ENCODE measurements around the gene TAF15. TPM values are rescaled to one million over a fixed set of nuclear protein-coding genes. Genes with fewer than 3 reads are reported as not detected.

Gene TAF15
- total RNA-seq, 1 donor from 2014 or later, result 140 TPM

DNA sequence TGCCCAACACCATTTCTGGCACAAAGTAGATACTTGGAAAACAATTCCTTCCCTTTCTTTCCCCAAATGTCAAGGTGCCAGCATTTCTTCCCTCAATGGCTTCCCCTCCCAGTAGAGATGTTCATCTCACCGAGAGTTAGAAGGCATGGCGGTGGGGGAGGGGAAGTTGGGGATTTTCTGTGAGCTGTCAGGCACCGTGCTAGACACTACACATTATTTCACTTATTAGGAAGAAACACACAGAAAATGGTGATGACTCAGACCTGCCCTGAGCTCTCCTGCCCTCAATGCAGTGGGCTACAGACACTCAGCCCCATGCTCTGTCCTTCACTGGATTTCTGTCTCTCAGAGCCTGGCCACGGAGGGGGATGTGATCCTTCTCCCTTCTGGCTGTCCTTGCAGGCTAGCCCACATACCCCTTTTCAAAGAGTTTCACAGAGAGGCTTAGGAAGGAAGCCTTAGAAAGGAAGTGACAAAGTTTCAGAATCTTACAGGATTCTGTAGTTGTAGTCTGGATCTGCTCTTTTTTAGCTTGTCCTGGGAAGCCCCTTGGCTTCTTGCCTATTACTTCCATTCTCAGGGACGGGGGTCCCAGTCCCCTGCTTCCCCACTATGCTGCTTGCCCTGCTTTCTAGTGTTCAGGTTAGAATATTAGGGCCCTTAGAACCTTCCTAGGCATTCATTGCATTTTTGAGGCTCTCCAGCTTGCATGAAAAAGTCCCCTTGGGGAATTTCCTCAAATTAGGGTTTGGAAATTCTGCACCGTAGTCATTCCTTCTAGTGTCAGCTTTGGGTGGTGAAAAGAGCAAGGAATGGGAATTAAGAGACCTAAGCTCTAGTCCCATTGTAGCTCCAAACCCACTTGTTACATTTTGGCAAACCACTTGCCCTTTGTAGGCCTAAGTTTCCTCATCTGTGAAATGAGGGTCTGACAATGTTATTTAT is 83.1 kb downstream of the TAF15 start:
- intact Hi-C loops (cut with DNase I), result no loop called here
- DNase-seq (ENCODE audit: low spot score), result peak; percentile 38

DNA sequence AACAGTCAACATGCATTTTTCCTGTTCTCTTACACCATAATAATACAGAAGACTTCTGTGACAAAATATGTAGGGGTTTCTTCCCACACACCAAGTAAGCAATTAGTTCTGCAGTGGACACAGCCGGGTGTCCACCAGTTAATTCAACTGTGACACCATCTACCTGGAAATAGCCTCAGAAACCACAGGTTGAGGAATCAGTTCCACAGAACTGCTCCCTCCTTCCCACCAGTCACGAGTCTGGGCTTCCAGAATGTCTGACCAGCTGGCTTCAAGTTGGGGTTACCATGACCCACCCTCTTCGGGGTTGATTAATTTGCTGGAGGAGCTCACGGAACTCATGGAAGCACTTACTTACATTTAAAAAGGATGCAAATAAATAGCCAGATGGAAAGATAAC is 84.5 kb downstream of the TAF15 start:
- intact Hi-C loops (cut with DNase I), result no loop called here
- DNase-seq (ENCODE audit: low spot score), result no peak

- intact Hi-C loops (cut with DNase I), result no loop called here
- DNase-seq (ENCODE audit: low spot score), result peak; percentile 5
These were observed 84.9 kb downstream of the TAF15 start for GRCh38 chr17:35894206-35894605.

DNA sequence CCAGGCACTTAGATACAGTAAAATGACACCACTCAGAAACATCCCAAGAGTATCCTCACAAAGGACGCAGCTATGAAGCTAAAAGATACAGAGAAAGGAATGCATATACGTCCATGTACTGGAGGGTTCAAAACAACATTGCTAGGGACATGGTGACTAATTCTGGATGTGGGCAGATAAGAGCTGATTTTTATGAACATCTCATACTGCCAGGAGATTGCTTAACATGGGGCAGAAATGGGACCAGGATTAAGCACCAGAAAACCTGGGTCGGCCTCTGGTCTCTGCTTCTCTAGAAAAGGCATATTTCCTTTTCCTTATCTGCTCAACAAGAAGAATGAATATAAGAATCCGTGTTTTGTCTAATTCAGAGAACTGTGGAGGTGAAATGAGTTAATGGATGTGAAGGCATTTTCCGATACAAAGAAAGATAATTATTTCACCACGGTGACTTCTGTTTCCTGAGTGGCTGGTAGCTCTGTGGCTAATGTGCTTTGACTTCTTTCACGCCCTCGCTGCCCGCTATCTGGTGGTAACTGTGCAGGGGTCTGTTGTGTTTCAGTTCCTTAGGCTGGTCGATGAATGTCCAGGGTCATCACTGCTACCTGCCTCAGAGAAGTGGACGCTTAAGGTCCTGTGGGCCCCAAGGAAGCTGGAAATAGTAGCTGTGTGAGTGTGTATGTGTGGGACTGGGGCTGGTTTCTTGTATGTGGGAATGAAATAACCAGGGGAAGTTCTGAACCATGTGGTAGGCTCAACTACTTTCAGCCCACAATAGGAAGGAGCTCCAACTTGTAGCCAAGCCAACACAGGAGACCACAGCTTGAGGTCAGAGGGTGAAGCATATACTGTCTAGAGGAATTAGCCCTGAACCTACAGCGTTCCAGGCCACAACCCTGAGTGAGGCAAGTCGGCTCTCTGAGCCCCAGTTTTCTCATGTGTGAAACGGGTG is 86.6 kb downstream of the TAF15 start:
- intact Hi-C loops (cut with DNase I), result no loop called here
- peak; percentile 12 for DNase-seq (ENCODE audit: low spot score)

Other genes starting within 250 kb of the TAF15 start
- 0.08 TPM for gene SLFN14, start 248.7 kb upstream of the TAF15 start, total RNA-seq
- 9.2 TPM for gene PEX12, start 230.9 kb upstream of the TAF15 start, total RNA-seq
- gene AP2B1, start 222.2 kb upstream of the TAF15 start, total RNA-seq, result 137 TPM
- gene RASL10B, start 77.8 kb upstream of the TAF15 start, total RNA-seq, result 22.0 TPM
- 0.08 TPM for gene GAS2L2, start 56.2 kb upstream of the TAF15 start, total RNA-seq
- gene C17orf50, start 48.6 kb upstream of the TAF15 start, total RNA-seq, result not detected
- 1.2 TPM for gene MMP28, start 13.8 kb upstream of the TAF15 start, total RNA-seq
- gene HEATR9, start 59.4 kb downstream of the TAF15 start, total RNA-seq, result not detected
- gene CCL5, start 70.9 kb downstream of the TAF15 start, total RNA-seq, result 2.6 TPM
- gene RDM1, start 121.3 kb downstream of the TAF15 start, total RNA-seq, result not detected
- not detected for gene LYZL6, start 134.2 kb downstream of the TAF15 start, total RNA-seq
- gene CCL16, start 172.0 kb downstream of the TAF15 start, total RNA-seq, result not detected
- gene CCL14, start 177.2 kb downstream of the TAF15 start, total RNA-seq, result 6.7 TPM
- gene CCL15, start 192.1 kb downstream of the TAF15 start, total RNA-seq, result not detected
- gene CCL23, start 208.5 kb downstream of the TAF15 start, total RNA-seq, result not detected

All from cardiac septum (tissue), 1 donor.